Psoas muscle (tissue), 8 donors: Measurements from ENCODE around the gene SAT2. TPM values are rescaled to one million over a fixed set of nuclear protein-coding genes. Genes with fewer than 3 reads are reported as not detected.
A peak's percentile ranks its signal among the peaks of the same experiment; 100 is the strongest.

ENCODE experiments used
- ATAC-seq, 4 donors: fragments of 200-7000 bp; cut with Tn5 transposase; one replicate each; pipeline ENCODE4 v1.9.1; 2020; ENCODE audit warnings: moderate library complexity in 3 of 4, mild to moderate bottlenecking in 2 of 4
- DNase-seq, 2 donors: peaks; one replicate each; pipeline ENCODE4 v3.0.0-alpha.2; 2020
- H3K27ac ChIP-seq: fragments of 200-600 bp; one replicate; pipeline ENCODE4 v1.8.0; 2022
- H3K27me3 ChIP-seq, 3 donors: fragments of 200-600 bp in 1 of 3; one replicate each; pipeline versions ENCODE4 v1.6.1 to v1.8.0; 2013 to 2022; ENCODE audit warnings: low read length in 2 of 3, mild to moderate bottlenecking in 2 of 3, moderate library complexity in 1 of 3; ENCODE audit not compliant: insufficient read depth in 3 of 3
- H3K36me3 ChIP-seq, 2 donors: fragments of 200-600 bp in 1 of 2; one replicate each; pipeline versions ENCODE4 v1.6.1 to v1.8.0; 2013 to 2022; ENCODE audit warnings: low read depth in 1 of 2, mild to moderate bottlenecking in 1 of 2, moderate library complexity in 1 of 2; ENCODE audit not compliant: insufficient read depth in 1 of 2
- H3K4me1 ChIP-seq: fragments of 200-600 bp; one replicate; pipeline ENCODE4 v1.8.0; 2022
- H3K4me3 ChIP-seq: fragments of 200-600 bp; one replicate; pipeline ENCODE4 v1.8.0; 2022; ENCODE audit warnings: mild to moderate bottlenecking
- H3K9me3 ChIP-seq: fragments of 200-600 bp; one replicate; pipeline ENCODE4 v1.8.0; 2022
- CTCF ChIP-seq: fragments of 200-600 bp; IDR thresholded peaks from one replicate; pipeline ENCODE4 v1.8.0; 2022; ENCODE audit warnings: antibody characterized with exemption
- WGBS, 3 donors: extraction: QIAGEN DNeasy Blood & Tissue Kit; methylation state at CpG; one replicate each; pipeline versions ENCODE4 v1.1.6 to v1.1.7; 2013; 5-methylcytosine and 5-hydroxymethylcytosine counted together
- intact Hi-C, 2 donors: fragments of 100-400 bp; cut with DNase I; formaldehyde crosslinking; loops; one replicate each; pipeline versions ENCODE4 v1.11.0 to v1.14.2; 2022
- polyA plus RNA-seq, 3 donors: library from polyadenylated mRNA; stranded (reverse); fragments of 200-250 nt; gene quantifications; one replicate each; pipeline ENCODE4 v1.2.3, GENCODE V29; 2013
- total RNA-seq, 4 donors: library from RNA; stranded (reverse); fragmentation: NEBNext Ultra II Directional in 2 of 4; extraction: Animal tissue kit (Norgen Biotek cat#: 25700) in 2 of 4; gene quantifications; one replicate each; pipeline versions ENCODE4 v1.2.1 to v1.2.4, GENCODE V29; 2021 to 2023
- donor health status: healthy with polysubstance abuse.
- donor health status: DM: no; HTN: no; CAD: no; lungs with moderate emphysema.
- donor health status: Bipolar disorder and iron deficiency.
- donor health status: healthy.
- donor health status: DM: yes; HTN: yes; CAD: no.
- donor health status: DM: no; HTN: no; CAD: no.
- donor health status: DM: no; HTN: no; CAD: no.
- donor health status: DM: yes; HTN: yes; CAD: no.

Gene SAT2
- total and polyA plus RNA-seq, 7 donors = 60.7 to 112 (median 70.4) TPM

- TF ChIP-seq CTCF = no peak
- DNase-seq (no peak), ATAC-seq (no peak)
- Histone ChIP-seq H3K27me3 (peaks cover 0 to 32% (median 10%) of the 10 kb centered on the region in 3 donors), H3K9me3 (no peaks in the 10 kb centered on the region), H3K4me3 (no peak overlapping the region), H3K36me3 (no peaks in the 10 kb centered on the region), H3K27ac (no peak overlapping the region), H3K4me1 (peaks cover 14% of the 10 kb centered on the region)
- intact Hi-C loops = no loop called here
- 74 to 84% (median 78%) methylated on average over 16 of the region's 16 CpGs for WGBS, 3 donors
These were observed 27.4 kb upstream of the SAT2 start for GRCh38 chr17:7654832-7655540.

GRCh38 chr17:7652388-7653356, 25.1 kb upstream of the SAT2 start:
- Histone ChIP-seq H3K27ac (no peak overlapping the region), H3K27me3 (peaks cover 0 to 50% (median 10%) of the 10 kb centered on the region in 3 donors), H3K4me1 (peaks cover 14% of the 10 kb centered on the region), H3K36me3 (no peaks in the 10 kb centered on the region), H3K9me3 (no peaks in the 10 kb centered on the region), H3K4me3 (no peak overlapping the region)
- no peak for DNase-seq
- ATAC-seq = no peak
- intact Hi-C loops = no loop called here
- WGBS, 3 donors = 53 to 59% (median 57%) methylated on average over 12 of the region's 12 CpGs
- no peak for TF ChIP-seq CTCF

GRCh38 chr17:7651665-7652387, 24.2 kb upstream of the SAT2 start:
- no peak for TF ChIP-seq CTCF
- Histone ChIP-seq H3K9me3 (no peaks in the 10 kb centered on the region), H3K36me3 (no peaks in the 10 kb centered on the region), H3K27me3 (peaks cover 0 to 58% (median 10%) of the 10 kb centered on the region in 3 donors), H3K4me3 (peak overlapping the region; percentile 67), H3K27ac (no peak overlapping the region), H3K4me1 (peaks cover 14% of the 10 kb centered on the region)
- intact Hi-C loops = no loop called here
- DNase-seq = no peak
- 6 to 17% (median 11%) methylated on average over 16 to 53 of the region's 54 CpGs for WGBS, 3 donors
- no peak for ATAC-seq

- H3K9me3 ChIP-seq = no peaks in the 10 kb centered on the region
- WGBS, 3 donors = 0 to 2% (median 1%) methylated on average over 33 to 45 of the region's 45 CpGs
- no peaks in the 10 kb centered on the region for H3K36me3 ChIP-seq
- ATAC-seq (no peak), DNase-seq (no peak)
- H3K4me1 ChIP-seq = peaks cover 14% of the 10 kb centered on the region
- no peak for TF ChIP-seq CTCF
- no peak overlapping the region for H3K27ac ChIP-seq
- peaks cover 0 to 64% (median 10%) of the 10 kb centered on the region in 3 donors for H3K27me3 ChIP-seq
- H3K4me3 ChIP-seq = peak overlapping the region; percentile 67
- intact Hi-C loops = no loop called here
These were observed 23.6 kb upstream of the SAT2 start for GRCh38 chr17:7651097-7651664.
